Effector CD8-positive, alpha-beta T cell (primary cell): ENCODE results near the gene EML3.
A peak's percentile ranks its signal among the peaks of the same experiment; 100 is the strongest.
"Not testable (repeated sequence)": the region's sequence is repeated elsewhere in the genome, so short reads cannot be mapped to it uniquely, and the experiment has no call there.

Experiments used
- DNase-seq: peaks from one replicate; lab custom pipeline; 2025; lab: John Stamatoyannopoulos, UW

The EML3 gene

DNA sequence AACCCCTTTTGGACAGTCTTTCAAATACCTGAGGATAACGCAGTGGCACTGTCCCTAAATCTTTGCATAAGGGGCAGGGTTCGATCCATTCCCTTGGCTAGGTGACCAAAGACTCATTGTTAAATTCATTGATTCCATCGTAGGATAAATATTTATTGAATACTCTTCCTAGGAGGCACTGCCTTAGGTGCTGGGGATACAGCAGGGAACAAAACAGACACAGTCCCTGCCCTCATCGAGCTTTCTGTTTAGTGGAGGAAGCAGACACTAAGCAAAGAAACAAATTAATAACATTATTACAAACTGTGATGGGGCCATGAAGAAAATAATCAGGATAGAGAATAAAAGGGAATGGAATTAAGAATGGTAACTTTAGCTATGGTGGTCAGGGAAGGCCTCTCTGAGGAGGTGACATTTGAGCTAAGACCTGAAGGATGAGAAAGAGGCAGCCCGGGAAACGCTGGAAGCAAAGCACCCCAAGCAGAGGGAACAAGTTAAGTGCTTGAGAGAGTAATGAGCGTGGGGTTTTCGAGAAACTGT, 8.5 kb upstream of the EML3 start:
- no peak for DNase-seq

DNA sequence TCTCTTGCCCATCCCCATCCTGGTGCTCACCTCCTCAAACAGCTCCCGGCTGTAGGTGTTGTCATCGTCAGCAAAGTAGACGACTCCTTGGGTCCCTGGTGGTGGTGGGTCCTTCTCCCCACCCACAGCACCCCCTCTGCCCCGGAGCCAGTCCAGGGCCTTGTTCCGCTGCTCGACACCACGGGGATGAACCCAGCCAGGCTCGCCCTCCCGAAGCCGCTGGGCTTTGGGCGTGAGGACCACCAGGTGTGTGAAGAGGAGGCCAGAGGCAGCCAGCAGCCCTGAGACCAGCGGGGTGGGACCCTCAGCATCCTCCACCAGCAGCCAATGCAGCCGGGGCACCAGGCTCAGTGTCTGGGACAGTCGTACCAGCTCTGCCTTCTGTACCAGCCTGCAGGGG, 4.4 kb upstream of the EML3 start:
- DNase-seq, result not testable (repeated sequence)

DNA sequence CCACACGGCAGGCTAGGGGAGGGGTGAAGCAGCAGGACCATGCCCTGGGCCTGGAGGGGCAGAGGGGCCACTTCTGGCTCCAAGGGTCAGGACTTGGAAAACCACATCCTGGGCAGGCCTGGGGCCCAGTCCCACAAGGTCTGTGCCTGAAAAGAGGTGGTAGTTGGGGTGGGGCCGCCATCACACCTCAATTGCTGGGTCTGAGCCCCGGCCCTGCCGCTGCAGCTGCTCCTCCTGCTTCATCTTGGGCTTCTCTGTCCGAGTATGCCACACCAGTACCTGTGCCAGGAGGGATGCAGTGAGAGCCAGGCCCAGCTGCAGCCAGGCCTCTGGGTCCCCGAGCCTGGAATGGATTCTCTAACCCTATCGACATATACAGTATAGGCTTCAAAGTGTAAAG, 2.9 kb upstream of the EML3 start:
- DNase-seq, result no peak

DNA sequence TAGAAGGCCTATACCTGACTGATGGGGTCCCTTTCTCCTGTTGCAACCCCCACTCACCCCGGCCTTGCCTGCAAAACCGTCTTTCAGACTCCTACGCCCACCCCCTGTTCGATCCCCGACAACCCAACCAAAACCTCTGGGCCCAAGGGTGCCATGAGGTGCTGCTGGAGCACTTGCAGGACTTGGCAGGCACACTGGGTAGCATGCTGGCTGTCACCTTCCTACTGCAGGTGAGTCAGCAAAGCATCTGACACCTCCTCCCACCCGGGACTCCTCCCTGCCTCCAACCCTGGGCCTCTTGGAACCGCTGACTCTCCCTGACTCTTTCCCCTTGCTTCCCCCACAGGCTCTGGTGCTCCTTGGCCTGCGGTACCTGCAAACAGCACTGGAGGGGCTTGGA, 1.7 kb upstream of the EML3 start:
- DNase-seq, result no peak

DNA sequence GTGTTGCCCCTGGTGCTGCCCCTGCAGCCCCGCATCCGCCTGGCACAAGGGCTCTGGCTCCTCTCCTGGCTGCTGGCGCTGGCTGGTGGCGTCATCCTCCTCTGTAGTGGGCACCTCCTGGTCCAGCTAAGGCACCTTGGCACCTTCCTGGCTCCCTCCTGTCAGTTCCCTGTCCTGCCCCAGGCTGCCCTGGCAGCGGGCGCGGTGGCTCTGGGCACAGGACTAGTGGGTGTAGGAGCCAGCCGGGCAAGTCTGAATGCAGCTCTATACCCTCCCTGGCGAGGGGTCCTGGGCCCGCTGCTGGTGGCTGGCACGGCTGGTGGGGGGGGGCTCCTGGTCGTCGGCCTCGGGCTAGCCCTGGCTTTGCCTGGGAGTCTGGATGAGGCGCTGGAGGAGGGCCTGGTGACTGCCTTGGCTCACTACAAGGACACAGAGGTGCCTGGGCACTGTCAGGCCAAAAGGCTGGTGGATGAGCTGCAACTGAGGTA, 760 bp upstream of the EML3 start:
- no peak for DNase-seq

DNA sequence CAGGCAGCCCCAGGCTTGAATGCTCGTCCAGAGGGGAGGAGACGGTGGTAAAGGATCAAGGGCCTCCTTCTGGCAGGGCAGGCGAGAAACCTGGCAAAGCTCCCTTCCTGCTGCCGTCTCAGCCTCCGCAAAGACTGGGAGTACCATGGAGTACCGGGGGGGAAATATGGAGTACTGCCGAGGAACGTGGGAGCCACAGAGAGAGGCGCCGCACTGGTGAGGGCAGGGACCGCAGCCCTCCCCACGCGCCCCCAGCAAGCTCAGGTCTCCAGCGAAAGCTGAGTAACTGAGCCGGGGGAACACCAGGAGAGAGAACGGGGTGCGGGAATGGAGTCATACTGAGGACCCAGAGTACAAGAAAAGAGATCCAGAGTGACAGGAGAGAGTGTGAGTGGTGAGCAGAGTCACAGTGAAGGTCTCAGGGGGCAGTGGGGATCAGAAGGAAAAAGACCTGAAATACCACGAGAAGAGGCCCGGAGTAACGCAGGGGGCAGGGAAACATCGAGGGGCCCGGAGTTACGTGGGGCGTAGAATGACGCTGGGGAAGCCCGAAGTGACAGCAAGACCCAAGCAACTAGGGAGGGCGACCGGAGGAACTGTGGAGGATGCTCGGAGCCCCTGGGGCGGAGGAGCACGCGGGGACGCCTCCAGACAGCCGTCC, 740 bp downstream of the EML3 start:
- DNase-seq, result peak; percentile 61

DNA sequence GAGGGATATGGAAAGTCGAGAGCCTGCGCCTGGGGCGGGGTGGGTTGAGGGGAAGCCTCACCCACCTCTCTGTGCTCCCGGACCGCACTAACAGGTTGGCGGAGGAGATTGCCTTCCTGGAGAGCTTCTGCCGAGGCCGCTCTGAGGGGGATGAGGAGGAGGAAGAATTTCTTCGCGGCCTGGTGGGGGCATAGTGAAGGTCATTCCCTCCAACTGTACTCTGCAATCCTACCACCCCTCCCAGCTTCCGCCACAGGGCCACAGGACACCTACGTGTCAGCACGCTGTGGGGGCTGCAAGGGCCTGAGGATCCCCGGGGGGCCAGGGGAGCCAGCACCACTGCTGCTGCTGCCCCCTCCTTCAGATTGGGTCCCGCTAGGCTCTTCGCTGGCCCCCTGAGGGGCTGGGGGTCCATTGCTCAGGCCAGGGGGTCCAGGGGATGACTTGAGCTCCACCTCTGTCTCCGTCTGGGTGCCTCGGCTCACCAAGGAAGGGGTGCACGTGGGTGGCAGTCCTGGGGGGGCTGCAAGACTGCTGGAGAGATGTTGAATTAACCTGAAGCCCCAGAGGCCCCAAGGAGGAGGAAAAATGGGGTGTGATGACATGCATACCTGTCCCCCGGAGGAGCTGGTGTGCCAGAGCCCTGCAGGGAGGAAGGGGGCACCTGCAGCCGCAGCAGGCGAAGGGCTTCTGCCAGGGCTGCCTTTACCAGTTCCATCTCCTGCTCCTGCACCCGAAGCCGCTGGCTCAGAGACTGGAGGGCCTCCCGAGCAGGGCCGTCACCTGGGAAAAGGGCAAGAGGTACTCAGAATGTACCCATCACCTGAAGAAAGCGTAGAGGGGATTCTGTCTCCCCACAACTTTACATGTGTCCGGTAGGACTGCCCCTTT, 1.5 kb downstream of the EML3 start:
- DNase-seq, result no peak

DNA sequence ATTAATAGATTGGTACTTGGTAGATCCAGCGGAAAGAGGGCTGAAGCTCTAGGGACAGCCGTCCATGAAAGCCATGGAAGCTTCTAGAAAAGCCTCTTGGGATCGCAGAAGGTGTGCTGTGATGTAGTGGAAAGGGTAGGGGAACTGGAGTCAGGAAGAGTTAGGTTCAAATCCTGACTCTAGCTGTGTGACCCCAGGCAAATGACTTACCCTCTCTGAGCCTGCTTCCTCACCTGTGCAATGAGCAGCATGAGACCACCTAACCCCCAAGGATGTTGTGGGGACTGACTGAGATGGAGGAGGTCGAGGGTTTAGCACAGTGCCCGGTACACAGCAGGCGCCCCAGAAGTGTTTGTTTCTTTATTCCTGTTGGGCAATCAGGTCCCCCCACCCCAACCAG, 2.2 kb downstream of the EML3 start:
- DNase-seq, result no peak

DNA sequence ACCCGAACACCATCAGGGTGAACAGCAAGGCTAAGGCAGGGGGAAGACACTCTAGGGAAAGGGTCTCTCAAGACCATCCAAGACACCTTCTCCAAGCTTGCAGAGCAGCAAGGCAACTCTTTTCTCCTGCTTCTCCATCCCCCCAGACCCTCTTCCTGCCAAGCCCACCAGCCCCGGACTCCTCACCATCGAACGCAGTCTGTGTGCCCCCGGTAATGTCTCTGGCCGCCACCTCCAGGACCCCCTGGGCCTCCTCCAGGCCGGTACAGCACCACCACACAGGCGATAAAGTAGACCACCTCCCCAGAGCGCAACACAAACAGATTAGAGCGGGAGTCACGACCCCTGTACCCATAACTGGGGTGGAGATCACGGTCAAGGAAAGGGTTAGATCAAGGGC, 3.8 kb downstream of the EML3 start:
- DNase-seq, result no peak

DNA sequence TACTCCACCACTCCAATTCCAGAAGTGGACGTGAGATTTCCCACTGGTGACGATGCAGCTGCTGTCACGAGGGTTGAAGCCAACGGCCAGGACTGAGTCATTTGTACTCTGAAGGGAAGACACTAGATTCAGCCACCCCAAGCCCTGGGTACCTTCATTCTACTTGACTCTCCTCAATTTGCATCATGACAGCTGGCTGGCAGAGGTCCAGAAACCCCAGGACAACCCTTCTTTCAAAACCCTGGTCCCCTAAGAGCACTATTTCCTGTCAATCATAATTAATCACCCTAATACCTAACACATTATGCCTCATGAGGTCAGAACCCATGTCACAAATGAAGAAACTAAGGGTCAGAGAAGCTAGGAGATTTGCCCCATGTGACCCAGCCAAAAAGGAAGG, 4.9 kb downstream of the EML3 start:
- no peak for DNase-seq

DNA sequence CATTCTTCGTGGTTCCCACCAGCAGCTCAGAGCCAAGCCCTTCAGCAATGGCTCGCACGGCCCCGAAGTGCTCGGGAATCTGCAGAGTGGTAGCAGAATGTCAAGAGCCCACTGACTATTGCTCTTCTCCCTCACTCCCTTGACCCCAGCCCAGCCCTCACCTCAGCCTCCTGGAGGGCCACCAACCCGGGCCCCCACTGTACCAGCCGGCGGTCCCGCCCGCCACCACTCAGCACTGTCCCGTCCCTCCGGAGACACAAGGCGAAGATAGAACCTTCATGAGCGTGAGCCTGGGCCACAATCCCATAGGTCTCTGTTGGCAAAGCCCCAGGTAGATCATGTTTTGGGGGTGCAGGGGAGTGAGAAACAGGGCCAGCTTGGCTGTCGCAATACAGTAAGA, 6.7 kb downstream of the EML3 start:
- no peak for DNase-seq

DNA sequence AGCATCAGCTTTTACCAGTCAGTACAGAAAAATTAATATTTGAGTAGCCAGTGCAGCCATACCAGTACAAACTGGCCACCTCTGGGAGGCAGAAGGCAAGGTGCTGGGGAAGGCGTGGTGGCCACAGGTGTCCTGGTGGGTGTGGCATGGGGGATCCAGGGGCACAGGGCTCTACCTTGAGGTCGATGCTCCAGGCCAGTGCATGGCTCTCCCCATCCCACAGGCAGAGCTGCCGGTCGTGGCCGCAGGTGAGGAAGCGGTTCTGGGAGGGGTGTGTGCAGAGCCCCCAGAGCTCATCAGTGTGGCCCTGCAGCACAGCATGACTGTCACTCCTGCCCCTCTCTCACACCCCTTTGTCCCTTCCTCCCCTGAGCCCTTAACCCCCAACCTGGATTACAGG, 7.1 kb downstream of the EML3 start:
- DNase-seq, result no peak

DNA sequence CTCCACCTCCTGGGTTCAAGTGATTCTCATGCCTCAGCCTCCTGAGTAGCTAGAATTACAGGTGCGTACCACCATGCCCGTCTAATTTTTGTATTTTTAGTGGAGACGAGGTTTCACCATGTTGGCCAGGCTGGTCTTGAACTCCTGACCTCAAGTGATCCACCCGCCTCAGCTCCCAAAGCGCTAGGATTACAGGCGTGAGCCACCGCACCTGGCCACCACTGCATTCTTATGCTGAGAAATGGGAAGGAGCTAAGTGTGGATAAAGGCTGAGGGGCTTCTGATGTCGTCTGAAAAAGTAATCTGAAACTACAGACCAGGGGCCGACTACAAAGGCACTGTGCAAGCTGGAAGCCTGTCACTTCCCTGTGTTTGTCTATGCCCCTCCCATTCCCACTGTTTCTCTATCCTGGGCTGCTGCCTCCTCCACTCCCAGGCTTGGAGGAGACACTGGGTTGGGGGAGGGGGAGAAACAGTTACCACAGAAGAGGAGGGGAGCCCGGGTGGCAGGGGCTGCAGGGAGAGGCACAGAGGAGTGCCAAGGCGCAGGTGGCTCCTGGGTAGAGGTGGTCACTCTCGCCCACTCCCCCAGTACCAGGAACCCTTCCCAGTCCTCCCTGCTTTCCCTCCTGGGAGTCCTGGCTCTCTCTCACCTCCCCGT, 8.0 kb downstream of the EML3 start:
- no peak for DNase-seq

DNA sequence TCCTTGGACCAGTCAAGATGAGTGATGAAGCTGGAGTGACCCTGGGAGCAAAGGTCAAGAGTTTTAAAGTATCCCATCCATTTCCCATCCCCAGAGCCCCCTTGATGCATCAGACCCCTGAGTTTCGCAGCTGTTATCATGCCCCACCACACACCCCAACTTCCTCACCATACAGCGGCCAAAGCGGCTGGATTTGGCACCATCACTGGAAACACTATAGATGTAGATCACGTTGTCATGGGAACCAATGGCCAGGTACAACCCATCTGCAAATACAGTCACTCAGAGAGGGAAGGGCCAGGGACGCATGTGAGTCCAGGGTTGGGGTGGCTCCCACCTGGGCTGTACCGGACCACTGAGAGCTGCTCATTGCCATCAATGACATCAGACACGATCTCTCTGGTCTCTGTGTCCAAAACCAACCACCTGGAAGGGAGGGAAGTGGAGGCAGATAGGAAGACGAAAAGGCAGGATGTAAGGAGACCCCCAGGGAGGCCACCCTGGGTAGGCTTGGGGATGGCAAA, 8.7 kb downstream of the EML3 start:
- DNase-seq, result no peak

DNA sequence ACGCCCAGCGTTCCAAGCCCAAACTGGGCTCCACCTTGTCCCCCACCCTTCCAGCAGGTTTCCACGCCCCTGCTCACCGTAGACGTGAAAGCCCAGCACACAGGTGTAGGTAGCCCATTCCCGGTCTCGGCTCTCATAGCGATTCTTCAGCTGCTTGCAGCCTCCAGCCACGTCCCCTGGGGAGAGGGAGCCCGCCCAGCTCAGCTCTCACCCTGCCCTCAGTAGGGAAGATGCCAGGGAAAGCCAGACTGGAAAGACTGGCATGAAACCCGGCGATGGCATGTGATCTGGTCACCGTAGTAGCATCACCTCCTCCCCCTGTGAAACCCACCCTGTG, 9.5 kb downstream of the EML3 start:
- DNase-seq, result no peak

DNA sequence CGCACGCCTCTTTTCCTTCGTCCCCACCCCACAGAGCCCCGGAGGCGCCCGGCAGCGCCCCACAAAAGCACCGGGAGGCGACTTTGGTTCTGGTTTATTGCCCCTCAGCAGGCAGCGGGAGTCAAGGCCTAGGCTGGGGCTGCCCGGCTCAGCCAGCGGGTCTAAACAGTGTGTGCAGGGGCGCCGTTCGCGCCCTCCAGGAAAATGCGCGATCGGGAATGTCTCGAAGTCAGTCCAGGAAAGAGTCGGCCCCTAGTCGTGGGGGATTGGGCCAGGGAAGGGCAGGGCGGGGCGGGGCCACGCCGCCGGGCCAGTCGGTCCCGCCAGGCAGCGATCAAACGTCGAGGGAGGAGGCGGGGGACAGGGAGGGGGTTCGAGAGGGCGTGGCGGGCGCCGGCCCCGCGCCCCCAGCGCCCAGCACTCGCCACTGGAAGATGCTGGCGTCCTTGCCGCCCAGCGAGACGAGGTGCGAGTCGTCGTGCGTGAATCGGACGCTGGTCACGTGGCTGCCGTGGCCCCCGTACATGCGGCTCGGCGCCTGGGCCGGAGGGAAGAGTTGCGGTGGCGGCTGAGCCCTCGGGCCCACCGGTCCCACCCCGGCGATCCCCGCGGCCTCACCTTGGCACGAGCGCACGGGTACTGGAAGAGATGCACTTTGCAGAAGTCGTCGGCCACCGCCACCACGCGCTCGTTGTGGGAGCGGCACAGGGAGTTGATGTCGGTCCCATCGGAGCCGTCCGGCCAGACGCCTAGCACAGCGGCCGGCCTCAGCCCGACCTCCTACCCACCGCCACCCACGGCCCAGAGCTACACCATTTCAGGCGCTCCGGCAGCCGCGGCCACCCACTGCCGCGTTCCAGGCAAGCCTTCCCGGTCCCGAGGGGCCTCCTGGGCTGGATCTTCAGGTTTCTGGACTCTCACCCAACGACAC, 10.2 kb downstream of the EML3 start:
- DNase-seq, result peak; percentile 51

DNA sequence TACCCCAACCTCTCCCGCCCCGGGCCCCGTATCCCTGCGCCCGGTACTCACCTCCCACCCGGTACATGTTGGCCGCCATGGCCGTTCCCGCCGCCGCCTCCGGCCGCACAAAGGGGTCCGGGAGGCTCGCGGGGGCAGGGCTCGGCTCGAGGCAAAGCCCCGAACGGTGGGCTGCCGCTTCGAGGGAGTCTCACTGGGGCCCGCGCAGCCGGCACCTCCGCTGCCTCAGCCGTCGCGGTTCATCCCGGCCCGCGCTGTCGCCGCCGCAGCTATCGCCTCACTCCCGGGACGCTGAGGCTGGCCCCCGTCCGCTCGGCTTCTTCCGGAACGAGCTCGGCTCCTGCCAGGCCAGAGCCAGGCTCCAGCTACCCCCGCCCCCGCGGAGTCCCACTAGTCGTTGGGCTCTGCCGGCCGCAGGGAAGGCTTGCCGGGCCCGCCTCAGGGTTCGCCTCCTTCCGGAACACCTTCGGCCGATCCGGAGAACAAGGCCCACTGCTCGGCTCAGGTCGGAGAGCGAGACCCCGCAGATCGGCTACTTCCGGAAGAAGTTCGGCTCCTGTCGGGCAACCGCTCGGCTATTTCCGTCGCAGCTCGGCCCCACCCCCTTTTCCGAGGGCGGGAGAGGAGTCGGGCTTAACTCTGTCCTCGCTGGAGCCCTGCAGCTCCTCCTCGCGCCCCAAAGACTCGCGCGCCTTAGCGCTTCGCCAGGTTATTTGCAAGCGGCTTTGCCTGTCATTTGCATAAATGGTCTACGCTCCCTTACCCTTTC, 11.0 kb downstream of the EML3 start, which contains the start of gene MTA2:
Gene MTA2 (minus strand): TSS at position 494 of the 769 bp plus-strand sequence. CDS start 415 bp downstream, at position 79.
- DNase-seq, result peak; percentile 98

DNA sequence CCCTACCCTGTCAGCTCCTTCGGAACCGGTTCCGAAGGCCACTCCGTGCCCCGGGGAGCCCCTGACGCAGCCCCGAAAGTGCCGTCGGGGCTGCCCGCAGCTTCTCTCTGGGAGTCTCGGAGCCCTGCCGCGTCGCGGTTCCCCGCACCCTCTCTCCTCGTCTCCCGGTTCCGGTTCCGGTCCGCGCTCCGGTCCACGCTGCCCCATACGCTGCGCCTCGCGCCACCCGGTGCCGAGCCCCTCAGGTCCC, 11.5 kb downstream of the EML3 start:
- peak; percentile 38 for DNase-seq

DNA sequence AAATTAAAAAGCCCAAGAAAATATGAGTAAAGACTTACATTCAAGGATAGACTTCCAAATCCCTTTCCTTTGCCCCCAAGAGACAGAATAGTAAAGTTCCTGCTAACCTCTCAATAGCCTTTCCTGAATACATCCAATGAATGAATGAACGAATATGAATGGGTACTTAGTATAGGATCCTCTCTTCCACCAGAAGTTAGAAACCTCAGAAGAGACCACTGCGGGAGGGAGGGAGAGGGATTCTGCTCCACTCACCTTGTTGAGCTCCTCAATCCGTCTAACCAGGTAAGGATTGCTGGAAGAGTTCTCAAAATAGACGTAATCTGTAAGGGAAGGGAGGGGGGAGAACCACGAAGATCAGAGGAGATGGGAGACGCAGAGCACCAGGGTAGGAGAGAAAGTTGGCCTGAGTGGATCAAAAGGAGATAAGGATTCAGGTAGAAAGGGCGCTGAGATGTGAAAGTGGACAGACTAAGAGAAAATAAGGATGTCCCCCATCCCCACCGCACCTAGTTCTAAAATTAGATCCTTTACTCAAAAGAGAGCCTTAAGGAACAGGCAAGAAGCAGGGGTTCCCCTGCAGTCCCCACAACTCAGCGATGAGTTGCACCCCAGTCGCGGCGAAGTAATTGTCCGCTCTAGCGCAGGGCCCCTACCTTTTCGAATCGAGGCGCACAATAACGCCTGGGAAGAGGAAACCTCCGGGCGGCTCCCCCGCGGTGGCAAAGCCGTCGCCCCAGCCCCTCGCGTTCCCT, 12.0 kb downstream of the EML3 start:
- no peak for DNase-seq

DNA sequence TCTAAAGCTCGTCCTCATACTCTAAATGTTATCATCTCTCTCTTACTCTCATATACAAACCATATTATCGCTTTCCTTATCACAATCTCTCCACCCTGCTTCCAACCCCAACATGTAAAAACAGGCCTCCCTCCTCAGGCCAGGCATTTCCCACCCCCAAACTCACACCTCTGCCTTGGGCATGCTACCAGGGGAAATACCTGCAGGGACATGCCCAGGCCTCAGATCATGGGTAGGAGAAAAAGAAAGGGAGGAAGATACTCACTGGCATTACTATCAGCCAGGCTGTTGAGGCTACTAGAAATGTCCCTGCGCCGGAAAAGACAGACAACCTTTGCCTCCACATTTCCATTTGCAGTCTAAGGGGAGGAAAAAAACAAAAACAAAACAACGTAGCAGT, 12.7 kb downstream of the EML3 start:
- DNase-seq, result no peak
